IPS-20b (cell line): ENCODE measurements around the gene XPR1.
"Not testable (repeated sequence)": the region's sequence is repeated elsewhere in the genome, so short reads cannot be mapped to it uniquely, and the experiment has no call there.

ENCODE experiments used
- H3K27ac ChIP-seq: one replicate; pipeline ENCODE4 v1.5.1; 2013; ENCODE audit warnings: low read length
- H3K27me3 ChIP-seq: 2 replicates; pipeline ENCODE4 v1.6.1; 2013; ENCODE audit warnings: mild to moderate bottlenecking, low read length, inconsistent platforms; ENCODE audit not compliant: insufficient read depth
- H3K36me3 ChIP-seq: 2 replicates; pipeline ENCODE4 v1.6.1; 2013; ENCODE audit warnings: low read depth, mild to moderate bottlenecking, inconsistent platforms, low read length, moderate library complexity; ENCODE audit not compliant: insufficient read depth
- H3K4me1 ChIP-seq: 2 replicates; pipeline ENCODE4 v1.6.1; 2013; ENCODE audit warnings: mild to moderate bottlenecking, control low read depth, inconsistent platforms, low read length, moderate library complexity; ENCODE audit not compliant: insufficient read depth
- H3K4me3 ChIP-seq: 2 replicates; pipeline ENCODE4 v1.5.1; 2013; ENCODE audit warnings: mild to moderate bottlenecking, low read length, inconsistent platforms
- H3K9ac ChIP-seq: 2 replicates; pipeline ENCODE4 v1.6.1; 2013; ENCODE audit warnings: low read depth, mild to moderate bottlenecking, inconsistent platforms, low read length, moderate library complexity
- H3K9me3 ChIP-seq: 2 replicates; pipeline ENCODE4 v1.6.1; 2013; ENCODE audit warnings: mild to moderate bottlenecking, low read depth, low read length, inconsistent platforms; ENCODE audit not compliant: insufficient read depth

Gene XPR1

GRCh38 chr1:180696361-180696760 is 64.5 kb downstream of the XPR1 start:
- Histone ChIP-seq H3K4me1 (peaks cover 11% of the 10 kb centered on the region; the same call in 1 of the 2 replicates), H3K27me3 (no peaks in the 10 kb centered on the region), H3K9me3 (peaks cover 12% of the 10 kb centered on the region; the same call in 1 of the 2 replicates)

GRCh38 chr1:180698580-180698979 is 66.8 kb downstream of the XPR1 start:
- no peaks in the 10 kb centered on the region for H3K36me3 ChIP-seq
- no peak overlapping the region for H3K9ac ChIP-seq
- H3K27ac ChIP-seq = no peak overlapping the region
- no peaks in the 10 kb centered on the region for H3K27me3 ChIP-seq
- peaks cover 5% of the 10 kb centered on the region; the same call in 1 of the 2 replicates for H3K4me1 ChIP-seq
- H3K9me3 ChIP-seq = peaks cover 12% of the 10 kb centered on the region; the same call in 1 of the 2 replicates
- no peak overlapping the region for H3K4me3 ChIP-seq

More at GRCh38 chr1:180696361-180696760, 64.5 kb downstream of the XPR1 start:
- Histone ChIP-seq H3K36me3 (no peaks in the 10 kb centered on the region), H3K4me3 (no peak overlapping the region), H3K9ac (no peak overlapping the region), H3K27ac (no peak overlapping the region)

DNA sequence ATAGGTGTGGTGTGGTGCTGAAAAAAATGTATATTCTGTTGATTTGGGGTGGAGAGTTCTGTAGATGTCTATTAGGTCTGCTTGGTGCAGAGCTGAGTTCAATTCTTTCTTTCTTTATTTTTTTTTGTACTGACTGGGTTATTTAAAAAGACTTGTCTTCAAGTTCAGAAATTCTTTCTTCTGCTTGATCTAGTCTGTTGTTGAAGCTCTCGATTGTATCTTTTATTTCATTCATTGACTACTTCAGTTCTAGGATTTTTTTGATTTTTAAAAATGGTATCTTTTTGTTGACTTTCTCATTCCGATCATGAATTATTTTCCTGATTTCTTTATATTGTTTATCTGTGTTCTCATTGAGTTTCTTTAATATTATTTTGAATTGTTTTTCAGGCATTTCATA is 70.6 kb downstream of the XPR1 start:
- not testable (repeated sequence) for H3K36me3 ChIP-seq, H3K4me3 ChIP-seq, H3K27me3 ChIP-seq, H3K4me1 ChIP-seq, H3K27ac ChIP-seq, H3K9ac ChIP-seq
- peaks cover 12% of the 10 kb centered on the region; the same call in 1 of the 2 replicates for H3K9me3 ChIP-seq

DNA sequence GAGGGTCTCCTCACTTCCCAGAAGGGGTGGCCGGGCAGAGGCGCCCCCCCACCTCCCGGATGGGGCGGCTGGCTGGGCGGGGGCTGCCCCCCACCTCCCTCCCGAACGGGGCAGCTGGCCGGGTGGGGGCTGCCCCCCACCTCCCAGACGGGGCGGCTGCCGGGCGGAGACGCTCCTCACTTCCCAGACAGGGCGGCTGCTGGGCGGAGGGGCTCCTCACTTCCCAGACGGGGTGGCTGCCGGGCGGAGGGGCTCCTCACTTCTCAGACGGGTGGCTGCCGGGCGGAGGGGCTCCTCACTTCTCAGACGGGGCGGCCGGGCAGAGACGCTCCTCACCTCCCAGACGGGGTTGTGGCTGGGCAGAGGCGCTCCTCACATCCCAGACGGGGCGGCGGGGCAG is 78.9 kb downstream of the XPR1 start:
- not testable (repeated sequence) for H3K9me3 ChIP-seq, H3K4me1 ChIP-seq, H3K4me3 ChIP-seq, H3K9ac ChIP-seq, H3K27ac ChIP-seq, H3K36me3 ChIP-seq, H3K27me3 ChIP-seq

GRCh38 chr1:180711260-180711659 is 79.4 kb downstream of the XPR1 start:
- not testable (repeated sequence) for H3K27me3 ChIP-seq, H3K27ac ChIP-seq, H3K9ac ChIP-seq, H3K36me3 ChIP-seq, H3K4me1 ChIP-seq, H3K4me3 ChIP-seq, H3K9me3 ChIP-seq

- no peak overlapping the region for H3K4me3 ChIP-seq
- H3K4me1 ChIP-seq = no peaks in the 10 kb centered on the region
- no peak overlapping the region for H3K9ac ChIP-seq
- H3K27ac ChIP-seq = no peak overlapping the region
- no peaks in the 10 kb centered on the region for H3K9me3 ChIP-seq
- H3K27me3 ChIP-seq = no peaks in the 10 kb centered on the region
- H3K36me3 ChIP-seq = no peaks in the 10 kb centered on the region
Measured at GRCh38 chr1:180720753-180721152, 88.9 kb downstream of the XPR1 start.

GRCh38 chr1:180722586-180722985 is 90.8 kb downstream of the XPR1 start:
- no peaks in the 10 kb centered on the region for H3K27me3 ChIP-seq
- no peak overlapping the region for H3K4me3 ChIP-seq
- H3K4me1 ChIP-seq = no peaks in the 10 kb centered on the region
- no peaks in the 10 kb centered on the region for H3K36me3 ChIP-seq
- H3K27ac ChIP-seq = no peak overlapping the region
- no peaks in the 10 kb centered on the region for H3K9me3 ChIP-seq
- no peak overlapping the region for H3K9ac ChIP-seq

GRCh38 chr1:180724055-180724454 is 92.2 kb downstream of the XPR1 start:
- H3K36me3 ChIP-seq = no peaks in the 10 kb centered on the region
- no peak overlapping the region for H3K27ac ChIP-seq
- H3K9me3 ChIP-seq = no peaks in the 10 kb centered on the region
- H3K4me1 ChIP-seq = no peaks in the 10 kb centered on the region
- no peak overlapping the region for H3K4me3 ChIP-seq
- no peaks in the 10 kb centered on the region for H3K27me3 ChIP-seq
- H3K9ac ChIP-seq = no peak overlapping the region

- not testable (repeated sequence) for H3K4me1 ChIP-seq, H3K9ac ChIP-seq, H3K27ac ChIP-seq, H3K36me3 ChIP-seq, H3K27me3 ChIP-seq, H3K4me3 ChIP-seq
- H3K9me3 ChIP-seq = peaks cover 15% of the 10 kb centered on the region
Measured at GRCh38 chr1:180726024-180726423, 94.2 kb downstream of the XPR1 start.

DNA sequence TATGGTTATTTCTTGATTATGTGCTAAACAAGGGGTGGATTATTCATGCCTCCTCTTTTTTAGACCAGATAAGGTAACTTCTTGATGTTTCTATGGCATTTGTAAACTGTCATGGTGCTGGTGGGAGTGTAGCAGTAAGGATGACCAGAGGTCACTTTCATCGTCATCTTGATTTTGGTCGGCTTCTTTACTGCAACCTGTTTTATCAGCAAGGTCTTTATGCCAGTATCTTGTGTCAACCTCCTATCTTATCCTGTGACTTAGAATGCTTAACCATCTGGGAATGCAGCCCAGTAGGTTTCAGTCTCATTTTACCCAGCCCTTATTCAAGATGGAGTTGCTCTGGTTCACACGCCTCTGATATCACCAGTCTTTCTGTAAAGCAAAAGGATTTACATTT is 95.9 kb downstream of the XPR1 start:
- H3K4me3 ChIP-seq, H3K27me3 ChIP-seq, H3K27ac ChIP-seq, H3K36me3 ChIP-seq, H3K4me1 ChIP-seq, H3K9ac ChIP-seq: not testable (repeated sequence)
- H3K9me3 ChIP-seq = peaks cover 23% of the 10 kb centered on the region

- Histone ChIP-seq H3K27ac (no peak overlapping the region), H3K36me3 (no peaks in the 10 kb centered on the region), H3K9me3 (peaks cover 27% of the 10 kb centered on the region), H3K27me3 (no peaks in the 10 kb centered on the region), H3K4me3 (no peak overlapping the region), H3K9ac (no peak overlapping the region), H3K4me1 (no peaks in the 10 kb centered on the region)
Measured at GRCh38 chr1:180728472-180729106, 96.8 kb downstream of the XPR1 start.

DNA sequence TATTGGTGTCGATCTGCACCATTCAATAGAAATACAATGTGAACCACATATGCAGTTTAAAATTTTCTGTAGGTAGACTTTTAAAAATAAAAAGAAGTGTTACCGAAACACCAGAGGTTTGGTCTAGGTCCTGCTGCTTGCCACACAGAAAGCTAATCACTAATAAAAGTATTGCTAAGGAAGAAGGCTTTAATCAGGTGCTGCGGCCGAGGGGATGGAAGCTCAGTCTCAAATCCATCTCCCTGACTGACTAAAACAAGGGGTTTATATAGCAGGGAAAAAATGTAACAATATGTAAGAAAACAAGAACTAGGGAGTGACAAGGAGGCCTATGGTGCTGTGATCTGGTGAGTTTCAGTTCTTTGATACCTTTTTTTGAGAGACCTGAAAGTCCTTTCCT is 99.3 kb downstream of the XPR1 start:
- no peak overlapping the region for H3K4me3 ChIP-seq
- no peaks in the 10 kb centered on the region for H3K4me1 ChIP-seq
- H3K27me3 ChIP-seq = no peaks in the 10 kb centered on the region
- no peak overlapping the region for H3K9ac ChIP-seq
- H3K27ac ChIP-seq = no peak overlapping the region
- peaks cover 41% of the 10 kb centered on the region for H3K9me3 ChIP-seq
- H3K36me3 ChIP-seq = no peaks in the 10 kb centered on the region
